MM.1S (cell line): Measurements from ENCODE around the gene MYD88.
A peak's percentile ranks its signal among the peaks of the same experiment; 100 is the strongest.

Source experiments
- CTCF ChIP-seq: fragments of 300-600 bp; sonication (generic); IDR thresholded peaks from 2 replicates; pipeline ENCODE4 v1.5.1; 2016; ENCODE audit warnings: antibody characterized with exemption, low read length, mixed read lengths
- EZH2phosphoT487 ChIP-seq: fragments of 300-600 bp; sonication (generic); IDR thresholded peaks from 2 replicates; pipeline ENCODE4 v1.6.1; 2018; ENCODE audit warnings: antibody characterized with exemption, low read length

GRCh38 chr3:38117748-38118420, 20.6 kb upstream of the MYD88 start:
- TF ChIP-seq CTCF (peak; percentile 67), EZH2phosphoT487 (no peak)
